Right atrium auricular region (tissue), 2 donors: Measurements from ENCODE around the gene WWOX. TPM values are rescaled to one million over a fixed set of nuclear protein-coding genes. Genes with fewer than 3 reads are reported as not detected.

Experiments used
- DNase-seq: peaks from one replicate; pipeline ENCODE4 v3.0.0-alpha.2; 2019; ENCODE audit warnings: low spot score
- H3K27ac ChIP-seq, 2 donors: fragments of 200-600 bp; sonication (generic); 1 replicate in 1 of 2; 2 replicates in 1 of 2; pipeline ENCODE4 v1.5.1; 2016 to 2019
- H3K27me3 ChIP-seq, 2 donors: fragments of 200-600 bp; sonication (generic); one replicate each; pipeline versions ENCODE4 v1.5.1 to v1.6.0; 2017 to 2019
- H3K36me3 ChIP-seq: fragments of 200-600 bp; sonication (generic); one replicate; pipeline ENCODE4 v1.5.1; 2016
- H3K4me1 ChIP-seq, 2 donors: fragments of 200-600 bp; sonication (generic); one replicate each; pipeline versions ENCODE4 v1.5.1 to v1.6.0; 2017 to 2019
- H3K4me3 ChIP-seq, 2 donors: fragments of 200-600 bp; sonication (generic); 1 replicate in 1 of 2; 2 replicates in 1 of 2; pipeline ENCODE4 v1.5.1; 2017 to 2019; ENCODE audit warnings: mild to moderate bottlenecking in 1 of 2, moderate library complexity in 1 of 2
- H3K9me3 ChIP-seq, 2 donors: fragments of 200-600 bp; sonication (generic); one replicate each; pipeline ENCODE4 v1.5.1; 2019
- CTCF ChIP-seq, 2 donors: fragments of 200-600 bp; sonication (generic); IDR thresholded peaks; one replicate each; pipeline ENCODE4 v1.5.1; 2019; ENCODE audit warnings: antibody characterized with exemption in 2 of 2
- total RNA-seq, 2 donors: library from RNA; depleted of rRNA; stranded (reverse); fragments of >200 nt; gene quantifications; one replicate each; pipeline ENCODE4 v1.1.0, GENCODE V29; 2016

The WWOX gene
- total RNA-seq, 2 donors from 2014 or later, result 14.8 to 20.8 TPM

DNA sequence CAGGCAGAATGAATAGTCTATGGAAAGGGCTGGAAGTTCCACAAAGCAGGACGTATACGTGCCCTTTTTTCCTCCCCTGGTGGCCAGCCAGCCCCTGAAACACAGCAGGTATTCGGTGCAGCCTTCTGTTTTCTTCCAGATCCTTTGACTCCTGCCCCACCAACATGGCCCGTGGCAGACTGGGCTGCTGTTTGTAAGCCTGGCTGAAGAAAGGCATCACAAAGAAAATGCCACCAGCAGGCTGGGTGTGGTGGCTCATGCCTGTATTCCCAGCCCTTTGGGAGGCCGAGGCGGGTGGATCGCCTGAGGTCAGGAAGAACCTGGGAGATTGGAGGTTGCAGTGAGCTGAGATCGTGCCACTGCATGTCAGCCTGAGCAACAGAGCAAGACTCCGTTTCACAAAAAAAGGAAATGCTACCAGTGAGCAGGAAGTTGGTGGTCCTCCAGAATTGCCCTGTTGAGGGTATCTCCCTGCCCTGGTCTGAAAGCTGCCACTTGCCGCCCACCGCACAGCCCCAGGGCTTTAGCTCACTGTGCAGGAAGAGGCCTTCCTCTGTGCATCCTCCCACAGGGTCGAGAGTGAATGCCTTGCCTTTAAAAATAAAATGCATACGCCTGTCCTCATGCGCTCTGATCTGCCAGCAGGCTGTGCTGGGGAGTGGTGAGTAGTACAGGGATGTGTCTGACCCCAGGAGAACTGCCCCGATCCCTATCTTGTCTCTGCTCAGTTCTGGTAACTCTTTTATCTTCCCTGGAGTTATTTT, 913.4 kb downstream of the WWOX start:
- no peak for TF ChIP-seq CTCF (IDR thresholded peaks at IDR 0.05)
- Histone ChIP-seq H3K9me3 (no peaks in the 10 kb centered on the region), H3K4me1 (no peaks in the 10 kb centered on the region), H3K27ac (no peak overlapping the region), H3K36me3 (no peaks in the 10 kb centered on the region), H3K27me3 (no peaks in the 10 kb centered on the region), H3K4me3 (no peak overlapping the region)
- DNase-seq, result no peak

DNA sequence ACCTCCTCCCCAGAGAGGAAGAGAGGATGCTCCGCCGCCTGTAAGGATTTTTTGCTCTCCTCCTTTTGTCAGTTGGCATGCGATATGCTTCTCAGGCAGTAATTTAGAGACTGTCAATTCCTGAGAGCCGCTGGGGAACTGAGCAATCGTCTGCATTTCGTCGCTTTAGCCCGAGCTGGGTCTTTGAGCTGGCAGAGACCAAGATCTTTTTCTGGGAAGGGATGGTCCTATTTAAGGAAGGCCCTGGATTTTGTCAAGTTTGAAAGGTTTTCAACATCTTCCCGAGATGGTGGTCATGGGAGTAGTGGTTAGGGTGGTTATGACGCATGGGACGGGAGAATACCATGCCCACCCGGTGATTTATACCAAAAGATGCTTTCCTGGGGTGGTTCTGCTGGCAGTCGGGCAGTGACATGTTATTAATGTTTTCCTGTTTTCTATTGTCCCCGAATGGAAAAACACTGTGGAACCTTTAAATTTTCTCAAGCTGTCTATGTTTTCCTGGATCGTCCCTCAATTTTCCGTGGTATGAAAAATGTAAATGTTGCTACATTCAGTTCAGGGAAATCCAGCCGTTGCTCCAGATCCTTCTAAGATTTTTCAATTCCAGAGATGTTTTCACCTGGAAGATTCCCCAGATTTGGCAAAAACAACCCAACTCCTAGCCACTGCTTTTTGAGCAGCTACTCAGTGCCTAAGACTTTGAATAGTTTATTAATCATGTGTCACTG, 914.6 kb downstream of the WWOX start:
- Histone ChIP-seq H3K36me3 (no peaks in the 10 kb centered on the region), H3K4me1 (no peaks in the 10 kb centered on the region), H3K4me3 (no peak overlapping the region), H3K27ac (no peak overlapping the region), H3K9me3 (no peaks in the 10 kb centered on the region), H3K27me3 (no peaks in the 10 kb centered on the region)
- DNase-seq, result no peak
- no peak for TF ChIP-seq CTCF (IDR thresholded peaks at IDR 0.05)

- H3K27ac ChIP-seq, result no peak overlapping the region
- no peaks in the 10 kb centered on the region for H3K36me3 ChIP-seq
- H3K9me3 ChIP-seq, result no peaks in the 10 kb centered on the region
- no peak overlapping the region for H3K4me3 ChIP-seq
- no peaks in the 10 kb centered on the region for H3K27me3 ChIP-seq
- no peak for TF ChIP-seq CTCF (IDR thresholded peaks at IDR 0.05)
- no peak for DNase-seq
- H3K4me1 ChIP-seq, result no peaks in the 10 kb centered on the region
These were observed 919.4 kb downstream of the WWOX start for GRCh38 chr16:79018650-79019429.

DNA sequence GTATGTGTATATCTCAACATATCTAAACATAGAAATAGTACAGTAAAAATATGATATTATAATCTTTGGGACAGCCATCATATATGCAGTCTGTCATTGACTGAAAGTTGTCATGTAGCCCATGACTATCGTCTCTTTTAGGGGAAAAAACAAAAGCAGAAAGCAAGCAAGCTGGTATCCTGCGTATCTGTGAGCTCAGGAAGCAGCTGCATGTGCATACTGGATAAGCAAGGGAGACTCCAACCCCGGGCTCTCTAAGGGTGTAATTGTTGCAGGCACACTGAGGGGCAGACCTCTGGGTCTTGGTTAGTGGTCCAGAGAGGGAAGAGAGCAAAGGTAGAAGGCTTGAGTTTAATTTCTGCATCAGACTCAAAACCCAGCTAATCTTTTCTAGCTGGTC, 920.0 kb downstream of the WWOX start:
- no peaks in the 10 kb centered on the region for H3K36me3 ChIP-seq
- no peaks in the 10 kb centered on the region for H3K9me3 ChIP-seq
- TF ChIP-seq CTCF (IDR thresholded peaks at IDR 0.05), result no peak
- no peaks in the 10 kb centered on the region for H3K27me3 ChIP-seq
- no peak overlapping the region for H3K4me3 ChIP-seq
- H3K4me1 ChIP-seq, result no peaks in the 10 kb centered on the region
- no peak for DNase-seq
- no peak overlapping the region for H3K27ac ChIP-seq

GRCh38 chr16:79021991-79022630, 922.7 kb downstream of the WWOX start:
- no peak for TF ChIP-seq CTCF (IDR thresholded peaks at IDR 0.05)
- Histone ChIP-seq H3K4me1 (no peaks in the 10 kb centered on the region), H3K36me3 (no peaks in the 10 kb centered on the region), H3K27ac (no peak overlapping the region), H3K4me3 (no peak overlapping the region), H3K27me3 (no peaks in the 10 kb centered on the region), H3K9me3 (no peaks in the 10 kb centered on the region)
- no peak for DNase-seq
